Activated naive CD8-positive, alpha-beta T cell treated with anti-CD3 and anti-CD28 coated beads, Interleukin-2, amount 50 U/mL, for 24 hours (primary cell): ENCODE data around the gene PCSK2.

Experiments
- ATAC-seq: fragments of 150-1000 bp; cut with Tn5 transposase; one replicate; pipeline ENCODE4 v1.10.0; 2021
- DNase-seq: peaks from one replicate; pipeline ENCODE4 v3.0.0; 2021
- H3K27ac Mint-ChIP-seq: one replicate; pipeline ENCODE4 v1.8.0; 2021; ENCODE audit warnings: mild to moderate bottlenecking, mixed read lengths
- H3K27me3 Mint-ChIP-seq: one replicate; pipeline ENCODE4 v1.8.0; 2021; ENCODE audit warnings: mixed read lengths
- H3K36me3 Mint-ChIP-seq: one replicate; pipeline ENCODE4 v1.8.0; 2021; ENCODE audit warnings: low read depth, mixed read lengths
- H3K4me1 Mint-ChIP-seq: one replicate; pipeline ENCODE4 v1.8.0; 2021; ENCODE audit warnings: mixed read lengths
- H3K4me3 Mint-ChIP-seq: one replicate; pipeline ENCODE4 v1.8.0; 2021; ENCODE audit warnings: mild to moderate bottlenecking, moderate library complexity, mixed read lengths
- H3K9me3 Mint-ChIP-seq: one replicate; pipeline ENCODE4 v1.8.0; 2021; ENCODE audit warnings: mixed read lengths

Gene PCSK2

GRCh38 chr20:17507032-17507431, 280.2 kb downstream of the PCSK2 start:
- H3K4me1 Mint-ChIP-seq = peaks cover 45% of the 10 kb centered on the region
- DNase-seq = no peak
- ATAC-seq = no peak
- no peaks in the 10 kb centered on the region for H3K36me3 Mint-ChIP-seq
- no peak overlapping the region for H3K27ac Mint-ChIP-seq
- no peak overlapping the region for H3K4me3 Mint-ChIP-seq
- no peaks in the 10 kb centered on the region for H3K9me3 Mint-ChIP-seq
- H3K27me3 Mint-ChIP-seq = peaks cover 5% of the 10 kb centered on the region

GRCh38 chr20:17507531-17507930, 280.7 kb downstream of the PCSK2 start:
- Mint-ChIP-seq H3K27ac (no peak overlapping the region), H3K36me3 (no peaks in the 10 kb centered on the region), H3K9me3 (no peaks in the 10 kb centered on the region), H3K27me3 (peaks cover 5% of the 10 kb centered on the region), H3K4me1 (peaks cover 45% of the 10 kb centered on the region), H3K4me3 (no peak overlapping the region)
- no peak for DNase-seq
- no peak for ATAC-seq

- no peak overlapping the region for H3K4me3 Mint-ChIP-seq
- no peak overlapping the region for H3K27ac Mint-ChIP-seq
- peaks cover 40% of the 10 kb centered on the region for H3K4me1 Mint-ChIP-seq
- ATAC-seq = no peak
- no peak for DNase-seq
- no peaks in the 10 kb centered on the region for H3K9me3 Mint-ChIP-seq
- H3K36me3 Mint-ChIP-seq = no peaks in the 10 kb centered on the region
- H3K27me3 Mint-ChIP-seq = peaks cover 5% of the 10 kb centered on the region
These were observed 281.9 kb downstream of the PCSK2 start for GRCh38 chr20:17508756-17509155.

GRCh38 chr20:17510548-17510947, 283.7 kb downstream of the PCSK2 start:
- Mint-ChIP-seq H3K36me3 (no peaks in the 10 kb centered on the region), H3K4me3 (no peak overlapping the region), H3K4me1 (peaks cover 23% of the 10 kb centered on the region), H3K9me3 (no peaks in the 10 kb centered on the region), H3K27me3 (peaks cover 5% of the 10 kb centered on the region), H3K27ac (no peak overlapping the region)
- no peak for ATAC-seq
- DNase-seq = no peak

- H3K36me3 Mint-ChIP-seq = no peaks in the 10 kb centered on the region
- peaks cover 16% of the 10 kb centered on the region for H3K4me1 Mint-ChIP-seq
- no peak overlapping the region for H3K4me3 Mint-ChIP-seq
- no peak overlapping the region for H3K27ac Mint-ChIP-seq
- H3K27me3 Mint-ChIP-seq = peaks cover 5% of the 10 kb centered on the region
- DNase-seq (no peak), ATAC-seq (peak; percentile 35)
- H3K9me3 Mint-ChIP-seq = no peaks in the 10 kb centered on the region
These were observed 284.6 kb downstream of the PCSK2 start for GRCh38 chr20:17511401-17511800.

- Mint-ChIP-seq H3K36me3 (no peaks in the 10 kb centered on the region), H3K27me3 (no peaks in the 10 kb centered on the region), H3K4me3 (no peak overlapping the region), H3K9me3 (no peaks in the 10 kb centered on the region), H3K27ac (no peak overlapping the region), H3K4me1 (peaks cover 6% of the 10 kb centered on the region)
- ATAC-seq (no peak), DNase-seq (no peak)
These were observed 287.1 kb downstream of the PCSK2 start for GRCh38 chr20:17513939-17514338.

GRCh38 chr20:17515053-17515452, 288.2 kb downstream of the PCSK2 start:
- no peak overlapping the region for H3K4me3 Mint-ChIP-seq
- no peak overlapping the region for H3K27ac Mint-ChIP-seq
- no peaks in the 10 kb centered on the region for H3K9me3 Mint-ChIP-seq

GRCh38 chr20:17518339-17519052, 291.7 kb downstream of the PCSK2 start:
- no peak for DNase-seq
- no peaks in the 10 kb centered on the region for H3K4me1 Mint-ChIP-seq
- peaks cover 2% of the 10 kb centered on the region for H3K27me3 Mint-ChIP-seq
- no peaks in the 10 kb centered on the region for H3K36me3 Mint-ChIP-seq
- H3K4me3 Mint-ChIP-seq = no peak overlapping the region
- ATAC-seq = no peak
- no peaks in the 10 kb centered on the region for H3K9me3 Mint-ChIP-seq
- H3K27ac Mint-ChIP-seq = no peak overlapping the region

More at GRCh38 chr20:17515053-17515452, 288.2 kb downstream of the PCSK2 start:
- Mint-ChIP-seq H3K27me3 (no peaks in the 10 kb centered on the region), H3K36me3 (no peaks in the 10 kb centered on the region), H3K4me1 (peaks cover 6% of the 10 kb centered on the region)
- no peak for DNase-seq
- no peak for ATAC-seq

GRCh38 chr20:17519606-17520285, 292.9 kb downstream of the PCSK2 start:
- Mint-ChIP-seq H3K4me3 (no peak overlapping the region), H3K4me1 (no peaks in the 10 kb centered on the region), H3K36me3 (no peaks in the 10 kb centered on the region), H3K9me3 (no peaks in the 10 kb centered on the region), H3K27me3 (peaks cover 2% of the 10 kb centered on the region), H3K27ac (no peak overlapping the region)
- DNase-seq (no peak), ATAC-seq (no peak)

- H3K36me3 Mint-ChIP-seq = no peaks in the 10 kb centered on the region
- DNase-seq (no peak), ATAC-seq (no peak)
- H3K27me3 Mint-ChIP-seq = peaks cover 2% of the 10 kb centered on the region
- H3K9me3 Mint-ChIP-seq = no peaks in the 10 kb centered on the region
- H3K4me3 Mint-ChIP-seq = no peak overlapping the region
- H3K4me1 Mint-ChIP-seq = no peaks in the 10 kb centered on the region
- no peak overlapping the region for H3K27ac Mint-ChIP-seq
These were observed 293.7 kb downstream of the PCSK2 start for GRCh38 chr20:17520583-17520982.

- Mint-ChIP-seq H3K4me1 (peaks cover 2% of the 10 kb centered on the region), H3K9me3 (no peaks in the 10 kb centered on the region), H3K27me3 (peaks cover 7% of the 10 kb centered on the region), H3K4me3 (no peak overlapping the region), H3K36me3 (no peaks in the 10 kb centered on the region), H3K27ac (no peak overlapping the region)
- peak; percentile 39 for ATAC-seq
- DNase-seq = no peak
These were observed 295.7 kb downstream of the PCSK2 start for GRCh38 chr20:17522528-17522927.

GRCh38 chr20:17523326-17523725, 296.5 kb downstream of the PCSK2 start:
- Mint-ChIP-seq H3K4me1 (peaks cover 2% of the 10 kb centered on the region), H3K27ac (no peak overlapping the region), H3K4me3 (no peak overlapping the region), H3K36me3 (no peaks in the 10 kb centered on the region), H3K27me3 (peaks cover 7% of the 10 kb centered on the region), H3K9me3 (no peaks in the 10 kb centered on the region)
- ATAC-seq = no peak
- no peak for DNase-seq

- Mint-ChIP-seq H3K27ac (no peak overlapping the region), H3K36me3 (no peaks in the 10 kb centered on the region), H3K4me3 (no peak overlapping the region), H3K27me3 (peaks cover 10% of the 10 kb centered on the region), H3K9me3 (no peaks in the 10 kb centered on the region), H3K4me1 (peaks cover 2% of the 10 kb centered on the region)
- ATAC-seq (no peak), DNase-seq (no peak)
These were observed 297.7 kb downstream of the PCSK2 start for GRCh38 chr20:17524560-17524959.

GRCh38 chr20:17525132-17525531, 298.3 kb downstream of the PCSK2 start:
- DNase-seq (no peak), ATAC-seq (no peak)
- H3K4me3 Mint-ChIP-seq = no peak overlapping the region
- peaks cover 13% of the 10 kb centered on the region for H3K27me3 Mint-ChIP-seq
- peaks cover 2% of the 10 kb centered on the region for H3K4me1 Mint-ChIP-seq
- H3K36me3 Mint-ChIP-seq = no peaks in the 10 kb centered on the region
- no peak overlapping the region for H3K27ac Mint-ChIP-seq
- no peaks in the 10 kb centered on the region for H3K9me3 Mint-ChIP-seq

GRCh38 chr20:17525650-17526049, 298.8 kb downstream of the PCSK2 start:
- H3K4me1 Mint-ChIP-seq = peaks cover 7% of the 10 kb centered on the region
- H3K36me3 Mint-ChIP-seq = no peaks in the 10 kb centered on the region
- H3K27ac Mint-ChIP-seq = no peak overlapping the region

More at GRCh38 chr20:17525650-17526049, 298.8 kb downstream of the PCSK2 start:
- Mint-ChIP-seq H3K4me3 (no peak overlapping the region), H3K9me3 (no peaks in the 10 kb centered on the region), H3K27me3 (peaks cover 16% of the 10 kb centered on the region)
- no peak for ATAC-seq
- no peak for DNase-seq
